Astrocyte of the spinal cord (primary cell): ENCODE data around the gene NLGN1.

ENCODE experiments used
- DNase-seq: peaks from one replicate; pipeline ENCODE4 v3.0.0; 2011; ENCODE audit warnings: low read depth, low spot score
- H3K4me3 ChIP-seq: 2 replicates; pipeline ENCODE4 v1.5.1; 2011; ENCODE audit warnings: low read depth, mild to moderate bottlenecking, low read length, moderate library complexity
- CTCF ChIP-seq: IDR thresholded peaks from 2 replicates; pipeline ENCODE4 v1.5.1; 2012; ENCODE audit warnings: low read depth, mild to moderate bottlenecking, low read length, inconsistent platforms
- in situ Hi-C: cut with HindIII; loops from 2 replicates; pipeline ENCODE4 v1.10.0; 2017; ENCODE audit warnings: low sequenced_read_pairs

The NLGN1 gene

GRCh38 chr3:174197416-174197815, 799.9 kb downstream of the NLGN1 start:
- no peak for TF ChIP-seq CTCF
- in situ Hi-C loops, result no loop called here
- no peak overlapping the region for H3K4me3 ChIP-seq
- no peak for DNase-seq

GRCh38 chr3:174198199-174198598, 800.7 kb downstream of the NLGN1 start:
- TF ChIP-seq CTCF, result no peak
- H3K4me3 ChIP-seq, result no peak overlapping the region
- peak; percentile 70 for DNase-seq
- in situ Hi-C loops, result no loop called here

GRCh38 chr3:174199696-174200095, 802.2 kb downstream of the NLGN1 start:
- TF ChIP-seq CTCF, result no peak
- in situ Hi-C loops, result no loop called here
- H3K4me3 ChIP-seq, result no peak overlapping the region
- peak; percentile 38 for DNase-seq

- DNase-seq, result no peak
- H3K4me3 ChIP-seq, result no peak overlapping the region
- in situ Hi-C loops, result no loop called here
- TF ChIP-seq CTCF, result no peak
Observed at GRCh38 chr3:174202116-174202515, 804.6 kb downstream of the NLGN1 start.

- in situ Hi-C loops, result no loop called here
- no peak for TF ChIP-seq CTCF
- no peak overlapping the region for H3K4me3 ChIP-seq
- DNase-seq, result peak; percentile 65
Observed at GRCh38 chr3:174202561-174202960, 805.0 kb downstream of the NLGN1 start.

- TF ChIP-seq CTCF, result no peak
- H3K4me3 ChIP-seq, result no peak overlapping the region
- DNase-seq, result no peak
- in situ Hi-C loops, result no loop called here
Observed at GRCh38 chr3:174204765-174205164, 807.2 kb downstream of the NLGN1 start.

- TF ChIP-seq CTCF, result no peak
- no peak overlapping the region for H3K4me3 ChIP-seq
- no peak for DNase-seq
- in situ Hi-C loops, result no loop called here
Observed at GRCh38 chr3:174206607-174207192, 809.2 kb downstream of the NLGN1 start.
